ENCODE results near the gene TRNAU1AP.

TRNAU1AP gene

DNA sequence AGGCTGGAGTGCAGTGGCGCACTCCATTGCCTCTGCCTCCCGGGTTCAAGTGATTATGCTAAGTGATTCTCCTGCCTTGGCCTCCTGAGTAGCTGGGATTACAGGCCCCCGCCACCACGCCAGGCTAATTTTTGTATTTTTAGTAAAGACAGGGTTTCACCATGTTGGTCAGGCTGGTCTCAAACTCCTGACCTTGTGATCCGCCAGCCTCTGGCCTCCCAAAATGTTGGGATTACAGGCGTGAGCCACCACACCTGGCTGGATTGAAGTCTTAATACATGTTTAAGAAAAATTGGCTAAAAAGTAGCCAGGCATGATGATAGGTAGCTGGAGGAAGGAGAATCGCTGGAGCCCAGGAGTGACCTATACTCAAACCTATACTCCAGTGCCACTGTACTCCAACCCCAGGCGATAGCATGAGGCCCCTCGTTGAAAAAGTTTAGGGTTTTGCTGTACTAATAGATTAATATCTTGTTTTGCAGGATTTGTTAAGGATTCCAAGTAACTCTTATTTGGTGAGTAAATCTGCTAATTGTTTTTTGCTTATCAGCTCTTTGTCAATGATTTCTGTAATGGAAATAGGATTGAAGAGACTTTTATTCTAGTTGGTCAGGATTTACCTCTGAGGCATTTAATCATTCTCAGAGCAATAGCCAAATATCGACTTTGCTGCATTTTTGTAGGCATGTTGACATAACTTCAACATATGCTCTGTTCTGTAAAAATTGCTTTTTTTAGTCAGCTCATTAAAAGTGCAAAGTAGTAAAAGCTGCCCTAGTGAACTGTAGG, 45.0 kb upstream of the TRNAU1AP start:
- ChIA-PET CTCF (interaction anchor here (0.8 to 3.8 kb wide), 7 partner anchors 8 to 259 kb away, joined by 3 to 15 read pairs (median 3); no protein-coding TSS in a partner anchor), POLR2A (interaction anchor here (0.7 to 4.1 kb wide), 11 partner anchors 54 to 307 kb away, joined by 3 to 26 read pairs (median 3); partner anchors contain the start of genes ATP5IF1, MED18 and PHACTR4)
- TF ChIP-seq, protein P1, sequence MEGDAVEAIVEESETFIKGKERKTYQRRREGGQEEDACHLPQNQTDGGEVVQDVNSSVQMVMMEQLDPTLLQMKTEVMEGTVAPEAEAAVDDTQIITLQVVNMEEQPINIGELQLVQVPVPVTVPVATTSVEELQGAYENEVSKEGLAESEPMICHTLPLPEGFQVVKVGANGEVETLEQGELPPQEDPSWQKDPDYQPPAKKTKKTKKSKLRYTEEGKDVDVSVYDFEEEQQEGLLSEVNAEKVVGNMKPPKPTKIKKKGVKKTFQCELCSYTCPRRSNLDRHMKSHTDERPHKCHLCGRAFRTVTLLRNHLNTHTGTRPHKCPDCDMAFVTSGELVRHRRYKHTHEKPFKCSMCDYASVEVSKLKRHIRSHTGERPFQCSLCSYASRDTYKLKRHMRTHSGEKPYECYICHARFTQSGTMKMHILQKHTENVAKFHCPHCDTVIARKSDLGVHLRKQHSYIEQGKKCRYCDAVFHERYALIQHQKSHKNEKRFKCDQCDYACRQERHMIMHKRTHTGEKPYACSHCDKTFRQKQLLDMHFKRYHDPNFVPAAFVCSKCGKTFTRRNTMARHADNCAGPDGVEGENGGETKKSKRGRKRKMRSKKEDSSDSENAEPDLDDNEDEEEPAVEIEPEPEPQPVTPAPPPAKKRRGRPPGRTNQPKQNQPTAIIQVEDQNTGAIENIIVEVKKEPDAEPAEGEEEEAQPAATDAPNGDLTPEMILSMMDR (IDR thresholded peaks at IDR 0.05; ENCODE audit: insufficient read depth, low read length, missing control alignments): no peak
- no peak for DNase-seq (ENCODE audit: low read depth, low spot score)
- peak overlapping the region; percentile 94 for H3K4me3 ChIP-seq (ENCODE audit: low read depth, low read length)

DNA sequence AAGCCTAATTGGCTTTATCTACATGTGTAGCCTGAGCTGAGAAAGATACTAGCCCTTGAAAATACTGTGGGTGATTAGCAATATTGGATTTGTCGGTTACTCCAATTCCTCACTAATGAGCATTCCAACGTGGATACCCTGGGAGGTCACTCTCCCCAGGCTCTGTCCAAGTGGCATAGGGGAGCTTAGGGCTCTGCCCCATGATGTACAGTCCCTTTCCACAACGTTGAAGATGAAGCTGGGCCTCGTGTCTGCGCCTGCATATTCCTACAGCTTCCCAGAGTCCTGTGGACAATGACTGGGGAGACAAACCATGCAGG, 44.5 kb upstream of the TRNAU1AP start:
- CTCF ChIA-PET: interaction anchor here (0.9 to 3.8 kb wide), 5 partner anchors 10 to 149 kb away, joined by 3 to 15 read pairs (median 8); no protein-coding TSS in a partner anchor
- DNase-seq (ENCODE audit: low read depth, low spot score): no peak
- POLR2A ChIA-PET: interaction anchor here (0.9 to 4.1 kb wide), 10 partner anchors 55 to 273 kb away, joined by 3 to 26 read pairs (median 6); partner anchors contain the start of genes ATP5IF1, MED18 and PHACTR4

DNA sequence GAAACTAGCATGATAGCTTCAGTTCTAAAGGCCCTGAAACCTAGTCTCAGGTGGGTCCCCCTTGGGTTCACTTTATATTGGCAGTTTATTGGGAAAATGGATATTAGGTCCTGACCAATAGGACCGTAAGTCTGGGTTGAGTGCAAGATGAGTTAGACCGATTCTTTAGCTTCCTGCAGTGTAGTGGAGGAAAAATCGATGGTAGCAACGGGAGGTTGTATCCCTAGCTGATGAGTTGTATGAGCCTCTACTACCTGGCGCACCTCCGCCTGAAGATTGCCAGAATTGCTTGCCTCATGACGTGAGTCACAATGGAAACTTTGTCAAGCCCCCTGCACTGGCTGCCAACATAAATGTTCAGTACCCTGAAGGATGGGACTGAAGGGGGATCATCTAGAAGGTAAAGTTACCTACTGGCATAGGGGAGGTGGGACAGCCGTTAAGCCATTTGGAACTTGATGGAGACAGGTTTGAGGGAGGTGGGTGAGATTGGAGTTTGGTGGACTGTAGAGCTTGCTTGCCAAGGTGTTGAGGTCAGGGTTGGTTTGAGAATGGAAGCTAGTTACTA, 43.1 kb upstream of the TRNAU1AP start:
- ChIA-PET POLR2A (interaction anchor here (0.7 to 4.1 kb wide), 10 partner anchors 36 to 261 kb away, joined by 3 to 26 read pairs (median 6); partner anchors contain the start of genes PHACTR4 and TAF12), CTCF (interaction anchor here (1.8 to 3.8 kb wide), 4 partner anchors 8 to 261 kb away, joined by 7 to 15 read pairs (median 12); no protein-coding TSS in a partner anchor)
- TF ChIP-seq, protein P1 (IDR thresholded peaks at IDR 0.05; ENCODE audit: insufficient read depth, low read length, missing control alignments): no peak
- H3K4me3 ChIP-seq (ENCODE audit: low read depth, low read length): peak overlapping the region; percentile 27
- DNase-seq (ENCODE audit: low read depth, low spot score): no peak

More for the DNA sequence above, 44.5 kb upstream of the TRNAU1AP start:
- peak overlapping the region; percentile 94 for H3K4me3 ChIP-seq (ENCODE audit: low read depth, low read length)
- TF ChIP-seq, protein P1 (IDR thresholded peaks at IDR 0.05; ENCODE audit: insufficient read depth, low read length, missing control alignments): no peak

DNA sequence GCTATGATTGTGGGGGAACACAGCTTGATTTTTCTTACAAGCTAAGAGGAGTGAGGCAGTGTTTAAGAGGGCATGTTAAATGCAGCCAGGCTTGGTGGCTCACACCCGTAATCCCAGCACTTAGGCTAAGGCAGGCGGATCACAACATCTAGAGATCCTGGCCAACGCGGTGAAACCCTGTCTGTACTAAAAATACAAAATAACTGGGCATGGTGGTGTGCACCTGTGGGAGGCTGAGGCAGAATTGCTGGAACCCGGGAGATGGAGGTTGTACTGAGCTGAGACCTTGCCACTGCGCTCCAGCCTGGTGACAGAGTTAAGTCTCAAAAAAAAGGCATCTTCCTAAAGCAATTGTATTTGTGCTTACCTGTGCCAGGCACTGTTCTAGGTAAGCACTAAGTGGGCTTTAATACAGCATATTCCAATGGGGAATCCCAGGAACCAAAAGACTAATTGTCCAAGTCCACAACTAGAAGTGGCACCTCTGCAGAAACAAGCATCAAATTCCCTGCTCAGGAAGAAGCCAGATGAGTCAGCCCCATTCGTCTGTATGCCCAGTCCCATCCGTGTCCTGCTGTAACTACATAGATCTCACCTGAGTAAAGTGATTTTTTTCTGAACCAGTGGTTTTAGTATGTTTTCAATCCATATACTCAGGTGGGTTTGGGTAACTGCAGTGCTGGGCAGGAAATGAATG, 42.5 kb upstream of the TRNAU1AP start:
- H3K4me3 ChIP-seq (ENCODE audit: low read depth, low read length): peak overlapping the region; percentile 27
- DNase-seq (ENCODE audit: low read depth, low spot score): no peak
- ChIA-PET CTCF (interaction anchor here (1.8 to 3.8 kb wide), 4 partner anchors 8 to 262 kb away, joined by 7 to 15 read pairs (median 12); no protein-coding TSS in a partner anchor), POLR2A (interaction anchor here (0.6 to 4.1 kb wide), 9 partner anchors 35 to 779 kb away, joined by 3 to 26 read pairs (median 5); partner anchors contain the start of gene PHACTR4)
- TF ChIP-seq, protein P1 (IDR thresholded peaks at IDR 0.05; ENCODE audit: insufficient read depth, low read length, missing control alignments): no peak

DNA sequence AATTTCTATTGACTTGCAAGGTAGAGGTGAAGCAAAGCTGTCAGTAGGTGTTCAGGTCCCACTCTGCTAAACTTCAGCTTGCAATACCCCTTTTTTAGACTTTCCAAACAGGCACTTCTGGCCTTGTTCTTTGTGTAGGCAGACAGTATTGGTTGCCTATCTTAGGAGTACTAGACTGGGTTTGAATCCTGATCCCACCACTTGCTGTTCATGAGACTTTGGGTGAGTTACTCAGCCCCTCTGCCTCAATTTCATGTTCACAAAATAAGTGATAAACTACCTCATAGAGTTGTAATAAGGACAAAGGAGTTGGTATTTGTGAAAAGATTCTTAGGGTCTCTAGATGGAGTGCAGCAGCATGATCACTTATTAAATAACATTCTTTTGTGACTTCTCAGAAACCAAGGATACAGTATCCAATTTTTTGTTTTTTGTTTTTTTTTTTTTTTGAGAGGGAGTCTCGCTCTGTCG, 41.9 kb upstream of the TRNAU1AP start:
- POLR2A ChIA-PET: interaction anchor here (0.6 to 4.1 kb wide), 10 partner anchors 35 to 780 kb away, joined by 3 to 26 read pairs (median 4); no protein-coding TSS in a partner anchor
- CTCF ChIA-PET: interaction anchor here (1.8 to 3.8 kb wide), 3 partner anchors 7 to 262 kb away, joined by 7 to 15 read pairs (median 15); no protein-coding TSS in a partner anchor
- DNase-seq (ENCODE audit: low read depth, low spot score): no peak
- no peak overlapping the region for H3K4me3 ChIP-seq (ENCODE audit: low read depth, low read length)
- TF ChIP-seq, protein P1 (IDR thresholded peaks at IDR 0.05; ENCODE audit: insufficient read depth, low read length, missing control alignments): no peak
